ENCODE results near the gene SEMA3F. TPM values are rescaled to one million over a fixed set of nuclear protein-coding genes. Genes with fewer than 3 reads are reported as not detected.
A peak's percentile ranks its signal among the peaks of the same experiment; 100 is the strongest.

Gene SEMA3F
- total RNA-seq, 1 experiment from 2014 or later, result 34.0 TPM

- Histone ChIP-seq H3K36me3 (ENCODE audit: low read depth) (no peaks in the 10 kb centered on the region), H2AFZ (no peak overlapping the region), H3K79me2 (ENCODE audit: low read depth) (no peaks in the 10 kb centered on the region), H3K4me1 (replicated peaks; ENCODE audit: insufficient read depth) (0 out of 2 replicates have a peak, but pooled peaks cover 4% of the 10 kb centered on the region), H3K27ac (no peak overlapping the region), H3K27me3 (ENCODE audit: insufficient read depth, low read depth) (no peaks in the 10 kb centered on the region), H3F3A (ENCODE audit: insufficient read depth, low read depth) (peaks cover 14% of the 10 kb centered on the region; the same call in 1 of the 2 replicates), H3K9me3 (ENCODE audit: insufficient read depth, low read depth) (no peaks in the 10 kb centered on the region), H3K9me2 (ENCODE audit: insufficient read depth) (no peaks in the 10 kb centered on the region), H3K4me3 (no peak overlapping the region), H4K20me1 (ENCODE audit: insufficient read depth) (peaks cover 17% of the 10 kb centered on the region), H3K4me2 (no peak overlapping the region)
- TF ChIP-seq CTCF (conservative IDR thresholded peaks at IDR 0.05), result no peak
- no peak for TF ChIP-seq EZH2 (IDR thresholded peaks at IDR 0.05; ENCODE audit: low read depth)
- CTCF ChIA-PET, result interaction anchor here (0.6 kb wide), 1 partner anchor 96 kb away, joined by 3 read pairs; no protein-coding TSS in a partner anchor
- POLR2A ChIA-PET (ENCODE audit: unreplicated experiment), result no interaction called here
- intact Hi-C loops (cut with micrococcal nuclease; ENCODE audit: unreplicated experiment), result loop anchor here (5.0 to 10.0 kb wide), 2 partner anchors 148 to 430 kb away; no protein-coding TSS in a partner anchor
- no peak for DNase-seq
- BruUV-seq (replicated peaks), result no TSS peak
These were observed 30.3 kb upstream of the SEMA3F start for GRCh38 chr3:50124800-50125178.

- Histone ChIP-seq H3K27ac (no peak overlapping the region), H3K4me1 (replicated peaks; ENCODE audit: insufficient read depth) (0 out of 2 replicates have a peak, but pooled peaks cover 4% of the 10 kb centered on the region), H3K36me3 (ENCODE audit: low read depth) (no peaks in the 10 kb centered on the region), H2AFZ (no peak overlapping the region), H3K9me3 (ENCODE audit: insufficient read depth, low read depth) (no peaks in the 10 kb centered on the region), H3K27me3 (ENCODE audit: insufficient read depth, low read depth) (no peaks in the 10 kb centered on the region), H3F3A (ENCODE audit: insufficient read depth, low read depth) (peaks cover 7% of the 10 kb centered on the region; the same call in 1 of the 2 replicates), H3K4me3 (no peak overlapping the region), H3K79me2 (ENCODE audit: low read depth) (no peaks in the 10 kb centered on the region), H3K9me2 (ENCODE audit: insufficient read depth) (no peaks in the 10 kb centered on the region), H4K20me1 (ENCODE audit: insufficient read depth) (peaks cover 7% of the 10 kb centered on the region), H3K4me2 (no peak overlapping the region)
- TF ChIP-seq EZH2 (IDR thresholded peaks at IDR 0.05; ENCODE audit: low read depth), result no peak
- TF ChIP-seq CTCF (conservative IDR thresholded peaks at IDR 0.05), result no peak
- no TSS peak for BruUV-seq (replicated peaks)
- no peak for DNase-seq
- intact Hi-C loops (cut with micrococcal nuclease; ENCODE audit: unreplicated experiment), result loop anchor here (10.0 kb wide), 1 partner anchor 429 kb away; no protein-coding TSS in a partner anchor
- POLR2A ChIA-PET (ENCODE audit: unreplicated experiment), result no interaction called here
- CTCF ChIA-PET, result interaction anchor here (0.6 to 0.7 kb wide), 2 partner anchors 95 to 336 kb away, joined by 3 to 5 read pairs; no protein-coding TSS in a partner anchor
These were observed 29.4 kb upstream of the SEMA3F start for GRCh38 chr3:50125541-50126286.

GRCh38 chr3:50126287-50127211 is 28.6 kb upstream of the SEMA3F start:
- DNase-seq, result peak in 1 of 2 experiments; percentile 48
- Histone ChIP-seq H3K27ac (no peak overlapping the region), H3K36me3 (ENCODE audit: low read depth) (no peaks in the 10 kb centered on the region), H2AFZ (no peak overlapping the region), H3K4me1 (replicated peaks; ENCODE audit: insufficient read depth) (0 out of 2 replicates have a peak, but pooled peaks cover 4% of the 10 kb centered on the region), H3K27me3 (ENCODE audit: insufficient read depth, low read depth) (no peaks in the 10 kb centered on the region), H3F3A (ENCODE audit: insufficient read depth, low read depth) (no peaks in the 10 kb centered on the region), H3K9me3 (ENCODE audit: insufficient read depth, low read depth) (no peaks in the 10 kb centered on the region), H3K4me2 (no peak overlapping the region), H3K79me2 (ENCODE audit: low read depth) (no peaks in the 10 kb centered on the region), H3K9me2 (ENCODE audit: insufficient read depth) (no peaks in the 10 kb centered on the region), H3K4me3 (no peak overlapping the region), H4K20me1 (ENCODE audit: insufficient read depth) (no peaks in the 10 kb centered on the region)
- intact Hi-C loops (cut with micrococcal nuclease; ENCODE audit: unreplicated experiment), result loop anchor here (10.0 kb wide), 1 partner anchor 428 kb away; no protein-coding TSS in a partner anchor
- CTCF ChIA-PET, result interaction anchor here (0.6 to 0.7 kb wide), 2 partner anchors 105 to 337 kb away, joined by 4 to 5 read pairs; no protein-coding TSS in a partner anchor
- no TSS peak for BruUV-seq (replicated peaks)
- TF ChIP-seq EZH2 (IDR thresholded peaks at IDR 0.05; ENCODE audit: low read depth) (no peak), CTCF (conservative IDR thresholded peaks at IDR 0.05) (no peak)
- POLR2A ChIA-PET (ENCODE audit: unreplicated experiment), result interaction anchor here (0.6 kb wide), 1 partner anchor 211 kb away, joined by 3 read pairs; no protein-coding TSS in a partner anchor

Measured in PC-9 (cell line).